Measurements from ENCODE around the gene RBM14. TPM values are rescaled to one million over a fixed set of nuclear protein-coding genes. Genes with fewer than 3 reads are reported as not detected.
"Not testable (repeated sequence)": the region's sequence is repeated elsewhere in the genome, so short reads cannot be mapped to it uniquely, and the experiment has no call there.

RBM14 gene
- total RNA-seq, 3 donors from 2014 or later, result 42.6 to 55.0 (median 54.6) TPM

- intact Hi-C loops (cut with DNase I; ENCODE audit: low total_unique reads), result loop anchor here (10.0 kb wide), 1 partner anchor 115 kb away; no protein-coding TSS in a partner anchor
- H3K9me3 ChIP-seq, result no peaks in the 10 kb centered on the region
- H3K27me3 ChIP-seq, result no peaks in the 10 kb centered on the region
- no peak for TF ChIP-seq POLR2AphosphoS5 (IDR thresholded peaks at IDR 0.05)
- no peak for TF ChIP-seq POLR2A (IDR thresholded peaks at IDR 0.05)
- TF ChIP-seq, protein P1, sequence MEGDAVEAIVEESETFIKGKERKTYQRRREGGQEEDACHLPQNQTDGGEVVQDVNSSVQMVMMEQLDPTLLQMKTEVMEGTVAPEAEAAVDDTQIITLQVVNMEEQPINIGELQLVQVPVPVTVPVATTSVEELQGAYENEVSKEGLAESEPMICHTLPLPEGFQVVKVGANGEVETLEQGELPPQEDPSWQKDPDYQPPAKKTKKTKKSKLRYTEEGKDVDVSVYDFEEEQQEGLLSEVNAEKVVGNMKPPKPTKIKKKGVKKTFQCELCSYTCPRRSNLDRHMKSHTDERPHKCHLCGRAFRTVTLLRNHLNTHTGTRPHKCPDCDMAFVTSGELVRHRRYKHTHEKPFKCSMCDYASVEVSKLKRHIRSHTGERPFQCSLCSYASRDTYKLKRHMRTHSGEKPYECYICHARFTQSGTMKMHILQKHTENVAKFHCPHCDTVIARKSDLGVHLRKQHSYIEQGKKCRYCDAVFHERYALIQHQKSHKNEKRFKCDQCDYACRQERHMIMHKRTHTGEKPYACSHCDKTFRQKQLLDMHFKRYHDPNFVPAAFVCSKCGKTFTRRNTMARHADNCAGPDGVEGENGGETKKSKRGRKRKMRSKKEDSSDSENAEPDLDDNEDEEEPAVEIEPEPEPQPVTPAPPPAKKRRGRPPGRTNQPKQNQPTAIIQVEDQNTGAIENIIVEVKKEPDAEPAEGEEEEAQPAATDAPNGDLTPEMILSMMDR (IDR thresholded peaks at IDR 0.05), result no peak
- no peak for DNase-seq (ENCODE audit: low spot score in 2 of 2)
- H3K36me3 ChIP-seq, result no peaks in the 10 kb centered on the region
- H3K27ac ChIP-seq, result no peak overlapping the region
- H3K4me3 ChIP-seq, result no peak overlapping the region
- H3K4me1 ChIP-seq, result no peaks in the 10 kb centered on the region
Measured at GRCh38 chr11:66570079-66570849, 46.2 kb upstream of the RBM14 start.

- Histone ChIP-seq H3K36me3 (no peaks in the 10 kb centered on the region), H3K4me1 (no peaks in the 10 kb centered on the region), H3K27ac (no peak overlapping the region), H3K9me3 (no peaks in the 10 kb centered on the region), H3K4me3 (no peak overlapping the region), H3K27me3 (no peaks in the 10 kb centered on the region)
- intact Hi-C loops (cut with DNase I; ENCODE audit: low total_unique reads), result loop anchor here (10.0 kb wide), 1 partner anchor 114 kb away; no protein-coding TSS in a partner anchor
- DNase-seq (ENCODE audit: low spot score in 2 of 2), result no peak
- TF ChIP-seq POLR2A (IDR thresholded peaks at IDR 0.05), result no peak
- TF ChIP-seq, protein P1 (IDR thresholded peaks at IDR 0.05), result no peak
- TF ChIP-seq POLR2AphosphoS5 (IDR thresholded peaks at IDR 0.05), result no peak
Measured at GRCh38 chr11:66570850-66571180, 45.6 kb upstream of the RBM14 start.

- H3K9me3 ChIP-seq, result no peaks in the 10 kb centered on the region
- intact Hi-C loops (cut with DNase I; ENCODE audit: low total_unique reads), result loop anchor here (10.0 kb wide), 1 partner anchor 106 kb away; no protein-coding TSS in a partner anchor
- TF ChIP-seq, protein P1 (IDR thresholded peaks at IDR 0.05), result peak; percentile 62 to 89 (median 79)
- TF ChIP-seq POLR2AphosphoS5 (IDR thresholded peaks at IDR 0.05), result peak in 1 of 3 donors; percentile 18
- no peak for TF ChIP-seq POLR2A (IDR thresholded peaks at IDR 0.05)
- no peaks in the 10 kb centered on the region for H3K27me3 ChIP-seq
- H3K36me3 ChIP-seq, result no peaks in the 10 kb centered on the region
- H3K27ac ChIP-seq, result no peak overlapping the region
- H3K4me3 ChIP-seq, result peak overlapping the region in 1 of 3 donors; percentile 29
- H3K4me1 ChIP-seq, result no peaks in the 10 kb centered on the region
- DNase-seq (ENCODE audit: low spot score in 2 of 2), result peak; percentile 54 to 77
Measured at GRCh38 chr11:66579017-66579606, 37.3 kb upstream of the RBM14 start.

GRCh38 chr11:66580803-66581202 lies 35.6 kb upstream of the RBM14 start:
- H3K4me3 ChIP-seq, result no peak overlapping the region
- no peaks in the 10 kb centered on the region for H3K27me3 ChIP-seq
- H3K4me1 ChIP-seq, result no peaks in the 10 kb centered on the region
- H3K27ac ChIP-seq, result no peak overlapping the region
- no peak for DNase-seq (ENCODE audit: low spot score in 2 of 2)
- no peaks in the 10 kb centered on the region for H3K36me3 ChIP-seq
- intact Hi-C loops (cut with DNase I; ENCODE audit: low total_unique reads), result no loop called here
- H3K9me3 ChIP-seq, result no peaks in the 10 kb centered on the region
- TF ChIP-seq POLR2A (IDR thresholded peaks at IDR 0.05) (no peak), POLR2AphosphoS5 (IDR thresholded peaks at IDR 0.05) (no peak)
- TF ChIP-seq, protein P1 (IDR thresholded peaks at IDR 0.05), result no peak

GRCh38 chr11:66581261-66581660 lies 35.2 kb upstream of the RBM14 start:
- Histone ChIP-seq H3K9me3 (no peaks in the 10 kb centered on the region), H3K27ac (no peak overlapping the region), H3K4me3 (no peak overlapping the region), H3K36me3 (no peaks in the 10 kb centered on the region), H3K27me3 (no peaks in the 10 kb centered on the region), H3K4me1 (no peaks in the 10 kb centered on the region)
- intact Hi-C loops (cut with DNase I; ENCODE audit: low total_unique reads), result no loop called here
- no peak for DNase-seq (ENCODE audit: low spot score in 2 of 2)
- no peak for TF ChIP-seq POLR2A (IDR thresholded peaks at IDR 0.05)
- no peak for TF ChIP-seq POLR2AphosphoS5 (IDR thresholded peaks at IDR 0.05)
- TF ChIP-seq, protein P1 (IDR thresholded peaks at IDR 0.05), result no peak

DNA sequence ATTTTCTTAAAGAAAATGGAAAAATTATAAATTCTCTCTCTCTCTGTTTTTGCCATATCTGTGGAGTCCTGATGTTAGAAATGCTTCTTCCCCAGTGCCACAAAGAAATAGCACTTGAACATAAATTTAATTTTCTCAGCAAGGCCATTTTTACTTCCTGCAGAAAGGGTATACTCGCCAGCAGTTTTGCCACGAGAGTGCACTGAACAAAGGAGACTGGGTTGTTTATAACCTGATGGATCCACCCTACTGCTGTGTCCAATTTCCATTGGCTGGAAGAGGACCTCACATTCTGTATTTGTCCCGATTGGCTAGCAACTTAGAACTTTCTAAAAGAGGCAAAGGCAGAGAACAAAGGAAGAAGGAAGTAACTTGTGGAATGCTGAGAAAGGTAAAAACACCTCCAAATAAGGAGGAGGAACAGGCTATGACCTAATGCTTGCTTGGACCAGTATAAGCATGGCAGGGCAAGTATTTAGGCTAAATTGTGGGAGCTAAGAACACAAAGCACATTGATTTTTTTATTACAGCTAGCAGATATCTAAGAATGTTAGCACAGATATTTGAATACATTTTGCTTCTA lies 33.8 kb upstream of the RBM14 start:
- H3K9me3 ChIP-seq; H3K27ac ChIP-seq; H3K36me3 ChIP-seq; H3K4me3 ChIP-seq; H3K27me3 ChIP-seq; intact Hi-C loops (cut with DNase I; ENCODE audit: low total_unique reads); H3K4me1 ChIP-seq; DNase-seq (ENCODE audit: low spot score in 2 of 2): not testable (repeated sequence)

DNA sequence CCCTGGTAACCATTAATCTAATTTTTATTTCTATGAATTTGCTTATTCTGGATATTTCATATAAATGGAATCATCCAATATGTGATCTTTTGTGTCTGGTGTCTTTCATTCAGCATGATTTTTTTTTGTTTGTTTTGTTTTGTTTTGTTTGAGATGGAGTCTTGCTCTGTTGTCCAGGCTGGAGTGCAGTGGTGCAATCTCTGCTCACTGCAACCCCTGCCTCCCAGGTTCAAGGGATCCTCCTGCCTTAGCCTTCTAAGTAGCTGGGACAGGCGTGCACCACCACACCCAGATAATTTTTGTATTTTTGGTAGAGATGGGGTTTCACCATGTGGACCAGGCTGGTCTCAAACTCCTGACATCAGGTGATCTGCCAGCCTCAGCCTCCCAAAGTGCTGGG lies 31.0 kb upstream of the RBM14 start:
- H3K4me1 ChIP-seq; DNase-seq (ENCODE audit: low spot score in 2 of 2); H3K36me3 ChIP-seq; H3K9me3 ChIP-seq; H3K27me3 ChIP-seq; H3K4me3 ChIP-seq; intact Hi-C loops (cut with DNase I; ENCODE audit: low total_unique reads); H3K27ac ChIP-seq: not testable (repeated sequence)

Data from breast epithelium (tissue), 4 donors.